ENCODE measurements around the gene WDR45. TPM values are rescaled to one million over a fixed set of nuclear protein-coding genes. Genes with fewer than 3 reads are reported as not detected.

Gene WDR45
- total RNA-seq, 6 donors from 2014 or later: 55.9 to 165 (median 74.2) TPM

DNA sequence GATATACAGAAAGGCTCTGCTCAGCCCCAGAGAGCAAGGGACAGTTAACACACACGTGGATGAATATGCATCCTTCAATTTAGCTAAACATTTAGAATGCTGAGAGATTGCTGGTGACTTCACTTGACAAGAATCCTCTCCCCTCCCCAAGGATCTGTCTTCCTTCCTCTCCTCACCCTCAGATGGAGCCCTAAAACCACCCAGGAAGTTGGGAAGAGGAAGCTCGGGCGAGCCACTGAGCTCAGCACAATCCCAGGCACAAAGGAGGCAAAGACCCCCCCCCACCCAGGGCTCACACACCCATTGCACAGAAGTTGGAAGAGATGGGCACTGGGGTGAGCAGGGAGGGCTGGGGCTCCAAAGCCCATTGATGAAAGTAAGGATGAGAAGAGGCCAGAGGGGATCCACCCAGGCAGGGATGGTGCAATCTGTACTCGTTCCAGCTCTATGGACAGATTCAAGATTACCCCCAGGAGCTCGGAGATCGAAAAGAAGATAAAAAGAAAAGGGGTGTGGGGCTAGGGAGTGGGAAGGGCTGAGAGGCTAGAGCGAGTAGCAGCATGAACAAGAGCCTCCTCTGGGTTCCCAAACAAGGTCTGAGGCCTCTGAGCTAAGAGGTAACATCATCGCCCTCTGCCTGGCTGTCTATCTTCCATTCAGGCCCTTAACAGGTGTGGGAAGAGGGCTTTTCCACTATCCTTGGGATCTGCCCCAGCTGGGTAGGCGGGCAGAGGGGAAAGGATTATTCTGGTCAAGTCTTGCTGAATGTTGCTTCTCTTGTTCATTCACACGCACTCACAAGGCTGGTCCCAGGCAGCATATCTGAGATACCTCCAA, 37.7 kb downstream of the WDR45 start:
- peak overlapping the region; percentile 96 to 99 (median 98) for H3K27ac ChIP-seq
- 9 to 33% methylated on average over 8 to 10 of the region's 10 CpGs for WGBS, 2 donors
- peaks cover 0 to 5% (median 0%) of the 10 kb centered on the region in 4 donors for H3K9me3 ChIP-seq
- peaks cover 3 to 24% (median 17%) of the 10 kb centered on the region in 4 donors for H3K36me3 ChIP-seq
- DNase-seq: peak in 1 of 2 donors; percentile 33
- no peaks in the 10 kb centered on the region for H3K27me3 ChIP-seq
- TF ChIP-seq EP300 (IDR thresholded peaks at IDR 0.05) (no peak), POLR2A (IDR thresholded peaks at IDR 0.05) (no peak), CTCF (IDR thresholded peaks at IDR 0.05) (no peak), POLR2AphosphoS5 (IDR thresholded peaks at IDR 0.05) (no peak)
- peak overlapping the region; percentile 30 to 78 (median 68) for H3K4me3 ChIP-seq
- peak in 1 of 2 donors; percentile 0 for ATAC-seq (ENCODE audit: low FRiP score in 2 of 2)
- peaks cover 11 to 24% (median 16%) of the 10 kb centered on the region in 4 donors for H3K4me1 ChIP-seq

DNA sequence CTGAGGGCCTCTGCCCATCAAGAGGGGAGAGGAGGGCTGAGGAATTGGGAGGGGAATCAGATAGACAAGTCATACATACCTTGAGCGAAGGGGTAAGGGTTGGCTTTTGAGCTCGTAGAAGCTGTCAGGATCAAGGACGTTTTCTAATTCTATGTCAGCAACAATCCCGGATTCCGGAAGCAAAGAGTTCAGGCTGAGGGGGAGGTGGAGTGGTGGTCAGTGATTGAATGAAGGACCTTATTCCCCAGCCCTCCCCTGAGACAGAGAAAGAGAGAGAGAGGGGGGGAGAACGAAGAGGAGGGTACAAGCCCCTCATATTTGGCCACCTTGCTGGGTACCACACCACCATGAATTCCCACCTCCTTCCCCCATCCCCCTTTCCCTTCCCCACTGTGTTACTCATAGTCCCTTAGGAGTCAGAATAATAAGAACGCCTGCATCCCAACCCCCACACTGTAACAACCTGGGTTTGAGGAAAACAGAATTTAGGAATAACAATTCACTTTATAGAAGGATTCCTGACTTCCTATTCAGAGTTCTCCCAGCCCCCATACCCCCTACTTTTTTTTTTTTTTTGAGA, 39.2 kb downstream of the WDR45 start:
- peaks cover 11 to 24% (median 16%) of the 10 kb centered on the region in 4 donors for H3K4me1 ChIP-seq
- DNase-seq: no peak
- H3K27ac ChIP-seq: peak overlapping the region; percentile 67 to 99 (median 98)
- TF ChIP-seq POLR2AphosphoS5 (IDR thresholded peaks at IDR 0.05) (no peak), POLR2A (IDR thresholded peaks at IDR 0.05) (no peak), EP300 (IDR thresholded peaks at IDR 0.05) (no peak), CTCF (IDR thresholded peaks at IDR 0.05) (no peak)
- H3K9me3 ChIP-seq: peaks cover 0 to 5% (median 0%) of the 10 kb centered on the region in 4 donors
- ATAC-seq (ENCODE audit: low FRiP score in 2 of 2): no peak
- H3K36me3 ChIP-seq: peaks cover 3 to 36% (median 26%) of the 10 kb centered on the region in 4 donors
- WGBS, 2 donors: 27 to 31% methylated on average over 7 of the region's 7 CpGs
- no peaks in the 10 kb centered on the region for H3K27me3 ChIP-seq
- peak overlapping the region in 2 of 4 donors; percentile 69 to 78 for H3K4me3 ChIP-seq

- Histone ChIP-seq H3K4me3 (peak overlapping the region in 2 of 4 donors; percentile 10 to 78), H3K27ac (peak overlapping the region; percentile 67 to 99 (median 87)), H3K36me3 (peaks cover 3 to 37% (median 26%) of the 10 kb centered on the region in 4 donors), H3K4me1 (peaks cover 11 to 24% (median 16%) of the 10 kb centered on the region in 4 donors), H3K27me3 (no peaks in the 10 kb centered on the region), H3K9me3 (peaks cover 0 to 5% (median 0%) of the 10 kb centered on the region in 4 donors)
- peak; percentile 29 to 41 for ATAC-seq (ENCODE audit: low FRiP score in 2 of 2)
- WGBS, 2 donors: 8 to 27% methylated on average over 2 to 9 of the region's 9 CpGs
- peak in 1 of 2 donors; percentile 88 for DNase-seq
- peak in 1 of 2 donors; percentile 41 for TF ChIP-seq POLR2AphosphoS5 (IDR thresholded peaks at IDR 0.05)
- no peak for TF ChIP-seq POLR2A (IDR thresholded peaks at IDR 0.05)
- no peak for TF ChIP-seq EP300 (IDR thresholded peaks at IDR 0.05)
- peak in 1 of 6 experiments; percentile 5 for TF ChIP-seq CTCF (IDR thresholded peaks at IDR 0.05)
Measured at GRCh38 chrX:49039598-49040375, 39.9 kb downstream of the WDR45 start.

GRCh38 chrX:49037883-49038475, 41.7 kb downstream of the WDR45 start:
- ATAC-seq (ENCODE audit: low FRiP score in 2 of 2): no peak

More at GRCh38 chrX:49037883-49038475, 41.7 kb downstream of the WDR45 start:
- H3K36me3 ChIP-seq: peaks cover 6 to 55% (median 38%) of the 10 kb centered on the region in 4 donors
- H3K9me3 ChIP-seq: peaks cover 0 to 2% (median 0%) of the 10 kb centered on the region in 4 donors
- peak in 1 of 2 donors; percentile 50 for DNase-seq
- peaks cover 11 to 24% (median 16%) of the 10 kb centered on the region in 4 donors for H3K4me1 ChIP-seq
- no peak for TF ChIP-seq POLR2AphosphoS5 (IDR thresholded peaks at IDR 0.05)
- no peak for TF ChIP-seq EP300 (IDR thresholded peaks at IDR 0.05)
- no peak for TF ChIP-seq POLR2A (IDR thresholded peaks at IDR 0.05)
- no peak for TF ChIP-seq CTCF (IDR thresholded peaks at IDR 0.05)
- H3K27ac ChIP-seq: no peak overlapping the region
- H3K4me3 ChIP-seq: no peak overlapping the region
- no peaks in the 10 kb centered on the region for H3K27me3 ChIP-seq
- WGBS, 2 donors: 90 to 93% methylated on average over 4 to 15 of the region's 15 CpGs
